ENCODE results near the gene OSMR.
"Not testable (repeated sequence)": the region's sequence is repeated elsewhere in the genome, so short reads cannot be mapped to it uniquely, and the experiment has no call there.

OSMR gene

GRCh38 chr5:38856660-38857059, 10.8 kb downstream of the OSMR start:
- TF ChIP-seq CTCF (IDR thresholded peaks at IDR 0.05; ENCODE audit: low read depth, low read length, missing control alignments), result no peak
- DNase-seq (ENCODE audit: low read depth), result no peak
- H3K4me3 ChIP-seq (ENCODE audit: low read depth, low read length), result no peak overlapping the region

GRCh38 chr5:38858839-38859238, 13.0 kb downstream of the OSMR start:
- H3K4me3 ChIP-seq (ENCODE audit: low read depth, low read length), result no peak overlapping the region
- DNase-seq (ENCODE audit: low read depth), result no peak
- no peak for TF ChIP-seq CTCF (IDR thresholded peaks at IDR 0.05; ENCODE audit: low read depth, low read length, missing control alignments)

GRCh38 chr5:38861986-38862770, 16.4 kb downstream of the OSMR start:
- not testable (repeated sequence) for H3K4me3 ChIP-seq (ENCODE audit: low read depth, low read length); DNase-seq (ENCODE audit: low read depth)

- no peak for TF ChIP-seq CTCF (IDR thresholded peaks at IDR 0.05; ENCODE audit: low read depth, low read length, missing control alignments)
- no peak for DNase-seq (ENCODE audit: low read depth)
- H3K4me3 ChIP-seq (ENCODE audit: low read depth, low read length), result no peak overlapping the region
These were observed 20.7 kb downstream of the OSMR start for GRCh38 chr5:38866362-38867031.

- no peak for DNase-seq (ENCODE audit: low read depth)
- H3K4me3 ChIP-seq (ENCODE audit: low read depth, low read length), result no peak overlapping the region
- TF ChIP-seq CTCF (IDR thresholded peaks at IDR 0.05; ENCODE audit: low read depth, low read length, missing control alignments), result no peak
These were observed 21.2 kb downstream of the OSMR start for GRCh38 chr5:38867032-38867398.

- DNase-seq (ENCODE audit: low read depth), result no peak
- TF ChIP-seq CTCF (IDR thresholded peaks at IDR 0.05; ENCODE audit: low read depth, low read length, missing control alignments), result no peak
- H3K4me3 ChIP-seq (ENCODE audit: low read depth, low read length), result no peak overlapping the region
These were observed 21.6 kb downstream of the OSMR start for GRCh38 chr5:38867416-38867815.

GRCh38 chr5:38870595-38870994, 24.8 kb downstream of the OSMR start:
- no peak overlapping the region for H3K4me3 ChIP-seq (ENCODE audit: low read depth, low read length)
- DNase-seq (ENCODE audit: low read depth), result no peak
- TF ChIP-seq CTCF (IDR thresholded peaks at IDR 0.05; ENCODE audit: low read depth, low read length, missing control alignments), result no peak
